IPS-NIHi11 (cell line): ENCODE measurements around the gene DNAAF8.
A peak's percentile ranks its signal among the peaks of the same experiment; 100 is the strongest.

ENCODE experiments used
- DNase-seq: peaks from one replicate; pipeline ENCODE4 v3.0.0; 2012; ENCODE audit warnings: mixed read lengths, low spot score

DNAAF8 gene

DNA sequence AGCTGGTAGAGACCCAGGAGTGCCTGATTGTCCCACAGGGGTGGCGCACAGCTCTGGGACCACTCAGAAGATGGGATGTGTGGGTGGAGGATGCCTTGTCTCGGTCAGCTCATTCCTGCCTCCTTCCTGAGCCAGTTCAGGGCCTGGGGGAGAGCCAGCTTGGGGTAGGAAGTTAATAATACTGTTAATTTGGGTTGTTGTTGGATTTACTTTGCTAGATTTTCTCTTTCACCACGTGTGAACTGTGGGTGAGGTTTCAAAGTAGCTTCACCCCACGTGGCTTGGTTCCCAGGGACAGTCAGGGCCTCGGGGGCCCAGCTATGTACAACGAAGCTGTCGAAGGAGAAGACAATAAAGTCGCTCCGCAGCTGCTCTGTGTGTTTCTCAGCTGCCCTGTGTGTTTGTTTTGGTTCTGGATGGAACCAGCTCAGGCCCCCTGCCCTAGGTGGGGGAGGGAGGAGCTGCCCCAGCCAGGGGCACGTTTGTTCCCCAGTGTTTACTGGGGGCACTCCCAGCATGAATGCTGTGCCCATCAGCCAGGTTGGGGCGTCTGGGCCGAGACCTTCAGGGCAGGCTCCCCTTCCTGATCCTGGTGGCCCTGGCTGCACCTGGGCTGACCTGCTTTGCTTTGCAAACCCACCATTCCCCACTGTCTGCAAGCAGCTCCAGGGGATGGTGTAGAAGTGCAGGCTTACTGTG is 38.7 kb upstream of the DNAAF8 start:
- DNase-seq = no peak

DNA sequence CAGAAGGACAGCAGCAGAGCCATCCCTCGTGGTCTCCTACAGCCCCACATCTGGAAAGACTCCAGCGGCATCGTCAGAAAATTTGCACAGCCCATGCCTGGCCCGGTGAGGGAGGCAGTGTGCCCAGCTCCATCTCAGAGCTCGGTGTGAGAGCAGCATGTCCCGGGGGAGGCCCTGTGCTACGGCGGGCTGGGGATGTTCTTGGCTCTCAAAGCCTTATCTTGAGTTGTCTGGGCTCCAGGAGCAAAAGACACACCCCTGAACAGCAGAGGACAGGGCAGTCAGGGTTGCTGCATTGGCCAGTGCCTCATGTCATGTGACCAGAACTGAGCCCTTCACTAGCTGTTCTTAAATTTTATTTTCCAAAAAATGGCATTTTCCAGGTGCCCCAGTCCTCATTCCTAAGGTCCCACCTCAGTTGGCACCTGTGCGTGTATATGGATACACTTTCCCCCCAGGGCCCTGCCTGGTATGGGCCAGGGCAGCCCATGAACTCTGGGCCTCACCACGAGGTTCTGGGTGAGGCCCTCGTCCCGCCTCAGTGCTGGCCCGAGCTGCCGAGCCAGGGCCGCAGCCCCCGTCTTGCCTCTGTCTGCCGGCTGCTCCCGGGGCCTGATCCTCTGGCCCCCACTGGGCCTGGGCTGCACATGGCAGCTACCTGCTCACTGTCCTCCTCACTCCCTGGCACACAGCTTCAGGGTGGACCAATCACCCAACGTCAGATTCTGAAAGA is 38.0 kb upstream of the DNAAF8 start:
- DNase-seq = peak; percentile 5

DNA sequence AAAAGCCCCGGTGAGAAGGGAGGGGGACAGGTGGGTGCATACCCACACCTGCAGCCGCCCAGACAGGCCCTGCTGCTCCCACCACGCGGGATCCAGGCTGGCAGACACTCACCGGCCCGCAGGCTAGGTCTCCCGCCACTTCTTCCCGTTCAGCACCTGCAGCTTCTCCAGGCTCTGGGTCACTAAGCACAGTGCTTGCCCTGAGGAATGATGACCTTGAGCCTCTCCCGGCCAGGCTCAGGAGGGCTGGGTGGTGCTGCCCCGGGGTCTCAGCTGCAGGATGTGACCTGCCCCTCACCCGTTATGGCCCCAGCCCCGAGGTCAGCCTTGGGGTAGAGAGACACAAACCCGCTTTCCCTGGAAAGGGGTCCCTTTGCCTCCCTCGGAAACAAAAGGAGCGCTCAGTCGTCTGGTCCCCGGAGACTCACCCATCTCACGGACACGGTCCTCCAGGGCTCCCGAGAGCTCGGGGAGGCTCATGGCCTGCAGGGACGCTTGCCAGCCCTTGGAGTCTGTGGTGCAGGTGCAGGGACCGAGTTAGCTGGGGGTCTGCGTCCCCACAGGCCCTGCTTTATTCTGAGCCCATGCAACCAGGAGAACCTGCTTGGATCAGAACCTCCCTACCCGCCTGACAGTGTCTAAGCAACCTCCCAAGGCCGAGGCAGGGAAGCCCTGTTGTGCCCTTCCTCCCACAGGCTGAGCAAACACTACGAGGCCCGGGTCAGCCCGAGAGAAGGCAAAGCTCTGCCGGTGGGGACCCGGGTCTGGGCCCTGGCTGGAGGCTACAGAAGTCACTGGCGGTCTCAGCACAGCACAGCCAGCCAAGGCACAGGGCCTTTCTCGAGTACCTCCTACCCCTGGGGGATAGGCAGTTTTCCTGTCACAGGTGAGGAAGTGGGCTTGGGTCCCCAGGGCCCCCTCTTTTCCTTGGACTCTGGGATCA is 37.2 kb upstream of the DNAAF8 start:
- peak; percentile 5 for DNase-seq

DNA sequence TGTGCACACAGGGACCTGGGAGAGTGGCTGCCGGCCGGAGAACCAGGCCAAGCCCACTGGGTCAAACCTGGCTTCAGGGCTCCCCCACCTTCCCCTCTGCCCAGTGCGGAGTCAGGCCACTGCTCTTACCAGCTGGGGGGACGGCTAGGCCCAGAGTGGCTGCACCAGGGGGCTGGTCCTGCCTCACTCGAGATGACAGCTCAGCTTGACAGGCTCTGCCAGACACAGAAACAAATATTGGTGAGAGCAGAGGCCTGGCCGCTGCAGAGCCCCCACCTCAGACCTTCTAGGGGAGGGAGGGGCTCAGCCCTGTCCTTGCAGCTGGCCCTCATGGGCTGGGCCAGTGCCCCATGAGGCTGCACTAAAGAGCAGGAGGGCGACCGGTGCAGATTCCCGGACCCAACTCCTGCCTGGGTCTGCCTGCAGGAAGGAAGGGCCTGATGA is 36.5 kb upstream of the DNAAF8 start:
- peak; percentile 1 for DNase-seq

DNA sequence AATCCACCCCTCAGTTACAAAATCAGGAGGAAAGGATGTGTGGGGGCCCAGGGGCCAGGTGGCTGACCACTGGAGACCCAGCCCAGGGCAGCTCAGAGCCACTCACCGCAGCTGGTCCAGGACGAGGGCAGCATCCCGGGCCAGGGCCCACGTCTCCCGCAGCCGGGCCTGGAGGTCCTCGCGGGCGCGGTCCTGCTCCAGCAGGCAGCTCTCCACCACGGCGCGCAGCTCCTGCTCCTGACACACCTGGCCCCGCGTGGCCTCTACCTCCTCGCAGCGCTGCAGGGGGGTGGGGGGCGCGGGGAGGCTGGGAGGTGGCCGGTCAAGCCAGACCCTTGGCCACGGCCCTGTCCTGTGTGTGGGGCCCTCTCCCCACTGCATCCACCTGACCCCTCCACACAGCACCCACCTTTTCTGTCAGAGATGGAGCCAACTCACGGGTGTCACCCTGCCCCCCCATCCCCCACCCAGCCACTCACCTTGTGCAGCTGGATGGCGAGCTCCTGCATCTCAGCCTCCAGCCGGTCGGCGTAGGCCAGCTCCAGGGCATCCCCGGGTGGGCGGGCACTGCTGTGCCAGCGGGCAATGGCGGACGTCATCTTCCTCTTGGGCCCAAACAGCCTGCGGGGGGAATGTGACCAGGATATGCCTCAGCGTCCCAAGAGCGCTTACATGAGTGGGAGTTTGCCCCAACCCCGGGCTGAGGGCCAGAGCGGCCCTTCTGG is 35.9 kb upstream of the DNAAF8 start:
- peak; percentile 16 for DNase-seq

DNA sequence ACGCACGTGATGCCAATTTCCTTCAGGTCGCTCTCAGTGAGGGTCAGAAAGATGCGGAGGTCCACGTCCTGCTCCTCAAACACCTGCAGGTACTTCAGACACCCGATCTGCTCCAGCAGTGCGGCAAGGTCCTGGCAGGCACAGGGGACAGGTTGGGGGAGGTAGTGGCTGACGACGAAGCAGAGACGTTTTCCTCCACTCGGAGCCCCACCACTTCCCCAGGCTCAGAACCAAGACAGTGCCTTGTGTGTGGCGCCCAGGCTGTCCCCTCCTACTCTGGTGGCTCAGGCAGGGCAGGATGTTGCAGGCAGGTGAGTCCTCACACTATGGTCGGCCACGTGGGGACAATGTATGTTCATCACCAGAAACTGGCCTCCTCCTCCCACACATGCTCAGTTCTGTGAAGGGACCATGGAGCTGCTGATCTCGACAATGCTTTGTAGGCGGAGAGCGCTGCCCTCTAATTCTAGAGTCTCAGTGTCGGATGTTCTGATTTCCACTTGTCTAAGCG is 35.2 kb upstream of the DNAAF8 start:
- peak; percentile 4 for DNase-seq

DNA sequence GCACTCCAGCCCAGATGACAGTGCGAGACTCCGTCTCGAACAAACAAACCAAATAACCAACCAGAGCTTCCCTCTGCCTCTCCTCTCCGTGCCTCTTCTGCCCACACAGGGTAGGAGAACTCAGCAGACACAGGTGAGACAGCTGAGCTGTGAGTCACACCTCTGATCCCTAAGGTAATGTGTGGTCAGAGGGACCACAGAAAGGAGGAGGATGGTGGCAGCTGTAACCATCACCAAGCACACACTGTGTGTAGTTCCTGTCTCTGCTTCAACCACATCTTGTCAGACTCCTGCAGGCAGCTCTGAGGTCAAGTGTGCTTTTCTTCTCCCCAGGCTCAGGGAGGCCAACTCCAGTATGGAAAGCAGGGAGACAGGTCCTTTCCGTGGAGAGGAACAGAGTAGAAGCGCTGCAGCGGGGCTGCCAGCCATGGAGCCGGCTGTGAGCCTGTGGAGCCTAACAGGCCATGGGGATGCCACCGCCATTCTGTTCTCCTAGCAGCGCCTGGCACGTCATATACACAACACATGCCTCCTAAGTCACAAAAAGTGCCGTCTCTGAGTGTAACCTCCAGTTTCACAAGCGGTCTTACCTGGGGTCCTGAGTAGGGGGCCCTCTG is 33.8 kb upstream of the DNAAF8 start:
- peak; percentile 4 for DNase-seq

DNA sequence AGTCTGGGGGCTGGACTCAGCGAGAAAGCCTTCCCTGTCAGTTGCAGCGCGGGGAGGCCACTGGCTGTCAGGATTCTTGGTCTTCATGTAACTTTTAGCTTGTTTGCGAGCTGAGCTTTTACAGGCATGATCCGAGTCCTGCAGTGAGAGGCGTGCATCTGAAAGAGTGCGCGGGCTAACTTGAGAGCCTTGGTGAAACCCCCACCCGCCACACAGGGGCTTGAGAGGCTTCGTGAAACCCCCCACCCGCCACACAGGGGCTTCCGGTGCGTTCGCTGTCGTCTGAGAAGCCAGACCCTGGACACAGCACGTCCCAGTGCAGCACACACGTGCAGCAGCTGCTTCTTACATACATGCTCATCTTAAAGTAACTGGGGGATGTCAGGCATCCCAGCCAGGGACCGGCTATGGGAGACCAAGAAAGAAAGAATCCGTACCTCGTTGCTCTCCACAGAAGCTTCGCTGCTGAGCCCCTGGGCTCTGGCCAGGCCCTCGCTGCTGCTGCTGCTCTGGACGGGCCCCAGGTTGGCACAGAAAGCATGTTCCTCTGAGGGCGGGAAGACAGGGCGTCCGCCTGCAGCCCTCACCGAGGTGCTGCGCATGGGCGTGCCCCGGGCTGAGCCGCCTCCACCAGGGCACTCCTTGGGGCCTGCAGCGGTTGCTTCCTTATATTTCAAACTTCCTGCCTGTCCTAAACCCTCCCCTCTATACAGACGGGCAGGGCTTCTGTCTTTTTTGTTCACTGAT is 33.2 kb upstream of the DNAAF8 start:
- peak; percentile 4 for DNase-seq

DNA sequence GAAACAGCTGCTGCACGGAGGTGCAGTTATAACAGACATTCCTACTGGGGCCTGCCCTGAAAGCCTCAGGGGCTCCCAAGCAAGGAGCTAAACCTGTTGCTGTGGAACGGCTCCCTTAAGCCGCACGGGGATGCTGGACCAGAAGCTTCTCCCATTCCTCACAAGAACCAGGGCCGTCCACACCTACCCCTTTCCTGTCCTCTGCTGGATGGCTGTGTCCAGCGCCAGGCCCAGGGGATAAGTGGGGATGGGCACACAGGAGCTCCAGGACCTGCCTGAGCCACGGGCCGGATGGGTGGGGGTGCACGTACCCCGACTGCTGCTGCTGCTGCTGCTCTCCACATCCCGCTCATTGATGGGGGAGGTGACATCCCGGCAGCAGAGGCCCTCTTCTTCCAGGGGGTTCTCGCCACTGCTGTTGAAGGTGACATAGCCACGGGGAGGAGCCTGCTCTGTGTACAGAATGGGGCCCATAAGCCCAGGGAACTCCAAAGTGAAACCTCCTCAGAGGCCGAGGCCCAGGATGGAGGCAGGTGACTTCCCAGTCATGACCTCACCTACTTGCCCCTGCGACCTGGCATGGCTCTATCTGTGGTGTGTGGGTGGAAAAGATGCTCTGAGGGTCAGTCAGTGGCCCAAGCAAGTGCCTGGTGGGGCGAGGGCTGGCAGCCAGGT is 32.4 kb upstream of the DNAAF8 start:
- peak; percentile 2 for DNase-seq

DNA sequence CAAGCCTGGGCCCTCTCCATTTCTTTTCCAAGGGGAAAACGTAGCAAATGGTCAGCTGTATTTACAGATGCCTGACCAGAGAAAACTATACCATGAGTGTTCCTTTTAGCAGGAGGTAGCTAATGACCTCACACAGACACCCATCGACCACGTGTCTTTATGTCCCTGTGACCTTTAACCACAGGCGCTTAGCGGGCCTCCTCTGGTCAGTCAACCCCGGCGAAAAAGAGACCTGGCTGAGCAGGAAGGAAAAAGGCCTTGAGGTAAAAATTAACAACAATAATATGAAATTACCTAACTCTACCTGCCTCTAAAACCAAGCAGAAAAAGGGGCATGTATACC is 31.9 kb upstream of the DNAAF8 start:
- no peak for DNase-seq

DNA sequence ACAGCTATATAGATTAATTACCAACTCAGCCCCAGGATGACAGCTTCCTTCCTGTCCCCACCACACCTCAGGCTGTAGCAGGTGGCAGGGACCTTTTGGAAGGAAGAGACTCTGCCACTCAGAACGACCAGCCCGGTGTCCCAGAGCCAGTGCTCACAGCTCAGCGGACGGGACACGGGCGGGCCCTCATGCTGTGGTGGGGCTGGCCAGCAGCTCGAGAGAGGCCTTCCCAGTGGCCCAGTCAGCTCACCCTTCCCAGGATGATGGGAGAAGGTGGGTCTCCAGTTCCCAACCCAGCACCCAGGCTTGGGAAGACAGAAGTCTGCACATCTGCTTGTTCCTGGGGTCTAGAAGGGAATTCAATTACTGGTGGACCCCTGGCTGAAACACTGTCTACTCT is 30.4 kb upstream of the DNAAF8 start:
- peak; percentile 2 for DNase-seq

DNA sequence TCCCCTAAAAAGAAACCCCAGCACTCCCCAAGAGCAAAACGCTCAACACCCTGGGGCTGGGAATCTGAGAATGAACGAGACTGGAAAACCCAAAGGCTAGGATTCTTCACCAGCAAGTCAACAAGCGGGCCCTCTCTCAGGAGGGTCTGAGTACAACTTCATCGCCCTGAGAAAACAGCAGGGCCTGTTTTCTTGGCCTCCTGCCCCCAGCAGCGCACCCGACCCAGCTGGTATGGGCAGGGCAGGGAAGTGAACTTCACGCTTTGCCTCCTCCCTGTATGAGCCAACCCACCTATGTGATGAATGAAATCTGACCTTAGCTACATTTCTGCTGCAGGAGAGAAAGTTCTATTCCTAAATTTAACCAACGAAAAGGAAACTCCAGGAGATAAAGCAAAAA is 29.8 kb upstream of the DNAAF8 start:
- DNase-seq = no peak

DNA sequence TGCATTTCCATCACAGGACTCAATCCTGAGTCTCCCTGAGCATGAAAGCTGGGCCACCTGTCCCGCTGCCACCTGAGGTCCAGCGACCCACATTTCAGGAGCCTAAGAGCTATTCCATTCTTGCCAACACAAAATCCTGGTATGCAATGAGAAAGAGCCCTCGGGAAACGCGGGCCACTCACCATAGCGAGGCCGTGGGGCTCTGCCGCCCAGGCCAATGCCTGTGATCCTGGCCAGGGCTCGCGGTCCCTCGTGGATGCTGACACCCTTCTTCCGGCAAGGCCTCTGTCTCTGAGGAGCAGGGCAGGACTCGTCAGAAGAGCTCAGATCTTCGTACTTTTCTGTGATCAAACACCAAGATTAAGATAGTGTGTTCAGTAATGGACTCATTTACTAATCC is 29.4 kb upstream of the DNAAF8 start:
- DNase-seq = no peak

DNA sequence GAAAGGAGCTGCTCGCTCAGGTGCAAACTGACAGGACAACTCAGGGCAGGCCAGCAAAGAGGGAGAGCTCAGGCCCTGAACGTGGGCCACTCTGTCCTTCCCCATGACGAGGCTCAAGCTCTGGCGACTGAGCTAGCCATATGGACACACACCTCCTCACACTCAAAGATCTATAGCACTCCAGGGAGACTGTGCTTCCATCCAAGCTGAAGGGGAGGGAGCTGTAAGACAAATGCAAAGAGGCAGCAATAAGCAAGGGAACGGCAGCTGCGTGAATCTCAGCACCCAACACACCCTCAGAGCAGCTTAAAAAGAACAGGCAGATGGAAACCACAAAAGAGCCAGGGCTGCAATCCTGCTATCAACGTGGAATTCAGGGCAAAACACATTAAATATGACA is 27.5 kb upstream of the DNAAF8 start:
- no peak for DNase-seq

DNA sequence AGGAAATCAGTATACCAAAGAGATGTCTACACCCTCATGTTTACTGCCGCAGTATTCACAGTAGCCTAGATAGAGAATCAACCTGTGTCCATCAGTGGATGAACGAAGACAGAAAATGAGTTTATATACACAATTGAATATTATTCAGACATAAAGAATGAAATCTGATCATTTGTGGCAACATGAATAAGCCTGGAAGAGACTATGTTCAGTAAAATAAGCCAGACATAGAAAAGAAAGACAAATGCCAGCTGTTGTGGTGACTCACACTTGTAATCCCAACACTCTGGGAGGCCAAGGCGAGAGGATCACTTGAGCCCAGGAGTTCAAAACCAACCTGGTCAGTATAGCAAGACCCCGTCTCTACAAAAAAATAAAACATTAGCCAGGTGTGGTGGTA is 24.9 kb upstream of the DNAAF8 start:
- DNase-seq = no peak

DNA sequence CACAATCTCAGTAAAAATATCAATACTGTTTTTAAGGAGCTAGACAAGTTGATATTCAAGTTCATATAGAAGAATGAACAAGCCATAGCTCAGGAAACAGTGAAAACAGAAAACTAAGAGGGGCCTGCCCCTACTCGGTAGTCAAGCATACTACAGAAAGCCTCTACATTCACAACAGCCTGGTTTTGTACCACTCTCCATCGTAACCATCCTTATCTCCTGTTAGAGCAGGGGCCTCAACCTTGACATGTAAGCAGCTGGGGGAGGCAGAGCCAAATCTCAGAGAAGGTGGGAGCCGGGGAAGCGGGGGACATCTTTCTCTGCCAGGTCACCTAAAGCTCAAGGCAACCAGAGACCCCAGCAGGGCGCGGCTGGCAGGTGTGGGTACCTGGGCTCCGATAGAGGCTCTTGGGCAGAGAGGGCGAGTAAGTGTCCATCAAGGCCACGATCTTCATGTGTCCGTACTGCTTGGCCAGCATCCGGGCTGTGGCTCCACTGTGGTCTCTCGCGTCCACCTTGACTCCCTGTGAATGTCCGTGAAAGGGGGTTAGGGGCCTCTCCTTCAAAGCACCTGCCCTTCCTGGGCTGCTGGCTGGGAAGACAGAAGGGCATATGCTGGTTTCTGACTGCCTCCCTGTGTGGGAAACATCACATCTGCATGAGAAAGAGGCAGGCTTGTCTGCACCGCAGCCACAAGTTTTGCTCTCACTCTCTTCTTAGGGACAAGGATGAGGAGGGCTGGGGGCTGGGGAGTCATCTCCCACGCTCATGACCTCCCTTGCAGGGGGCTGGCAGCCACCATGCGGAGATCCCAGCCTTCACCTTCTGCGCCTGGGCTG is 20.5 kb upstream of the DNAAF8 start:
- DNase-seq = peak; percentile 68

DNA sequence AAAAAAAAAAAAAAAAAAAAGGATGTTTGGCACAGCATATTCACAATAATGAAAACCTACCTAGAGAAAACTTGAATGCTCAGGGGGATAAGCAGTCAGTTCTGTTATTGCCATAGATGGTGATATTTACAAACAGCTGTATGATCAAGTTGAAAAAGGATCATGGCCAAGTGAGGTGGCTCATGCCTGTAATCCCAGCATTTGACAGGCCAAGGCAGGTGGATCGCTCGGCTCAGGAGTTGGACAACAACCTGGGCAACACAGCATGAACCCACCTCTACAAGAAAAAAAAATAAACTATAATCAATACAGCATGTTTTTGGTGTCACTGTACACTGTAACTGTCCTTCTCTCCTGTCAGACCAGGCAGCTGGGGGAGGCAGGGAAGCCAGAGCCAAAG is 19.3 kb upstream of the DNAAF8 start:
- DNase-seq = no peak

DNA sequence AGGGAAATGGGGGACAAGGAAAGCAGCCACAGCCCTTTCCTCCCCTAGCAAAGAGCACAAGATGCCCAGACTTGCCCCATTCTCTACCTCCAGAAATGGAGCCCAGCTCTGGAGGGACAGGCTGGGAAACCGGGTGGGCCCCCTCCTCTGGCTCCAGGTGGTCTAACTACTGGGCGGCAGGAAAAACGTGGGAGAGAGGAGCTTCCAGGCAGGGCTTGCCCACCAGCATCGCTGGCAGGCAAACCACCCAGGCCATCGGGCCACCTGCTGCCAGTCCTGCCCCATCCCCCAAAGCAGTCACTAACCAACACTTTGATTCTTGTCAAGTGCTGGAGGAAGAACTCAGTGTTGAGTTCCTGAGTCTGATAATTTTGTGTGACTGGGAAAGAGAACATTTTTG is 15.9 kb upstream of the DNAAF8 start:
- no peak for DNase-seq
